Kidney epithelial cell (primary cell): ENCODE data around the gene PLA2G5. TPM values are rescaled to one million over a fixed set of nuclear protein-coding genes. Genes with fewer than 3 reads are reported as not detected.

Source experiments
- DNase-seq: peaks from one replicate; pipeline ENCODE4 v3.0.0-alpha.2; 2010; ENCODE audit warnings: low read depth
- H3K27me3 ChIP-seq: 2 replicates; pipeline ENCODE4 v1.6.0; 2011; ENCODE audit warnings: low read length; ENCODE audit not compliant: control insufficient read depth, insufficient read depth
- H3K36me3 ChIP-seq: 2 replicates; pipeline ENCODE4 v1.5.1; 2011; ENCODE audit warnings: low read length; ENCODE audit not compliant: control insufficient read depth, insufficient read depth
- H3K4me3 ChIP-seq: 2 replicates; pipeline ENCODE4 v1.5.1; 2011; ENCODE audit warnings: low read depth, mild to moderate bottlenecking, control low read depth, low read length
- total RNA-seq: library from RNA; depleted of rRNA; stranded (reverse); fragments of >200 nt; gene quantifications from 2 replicates; pipeline ENCODE4 v1.2.3, GENCODE V29; 2015
- TF ChIP-seq, protein P1 (sequence below): IDR thresholded peaks from 2 replicates; pipeline ENCODE4 v1.5.1; 2011; ENCODE audit warnings: mild to moderate bottlenecking, moderate library complexity, low read length, control low read depth, inconsistent platforms; ENCODE audit not compliant: insufficient read depth, poor library complexity, severe bottlenecking

The PLA2G5 gene
- total RNA-seq, 1 donor from 2014 or later = not detected

DNA sequence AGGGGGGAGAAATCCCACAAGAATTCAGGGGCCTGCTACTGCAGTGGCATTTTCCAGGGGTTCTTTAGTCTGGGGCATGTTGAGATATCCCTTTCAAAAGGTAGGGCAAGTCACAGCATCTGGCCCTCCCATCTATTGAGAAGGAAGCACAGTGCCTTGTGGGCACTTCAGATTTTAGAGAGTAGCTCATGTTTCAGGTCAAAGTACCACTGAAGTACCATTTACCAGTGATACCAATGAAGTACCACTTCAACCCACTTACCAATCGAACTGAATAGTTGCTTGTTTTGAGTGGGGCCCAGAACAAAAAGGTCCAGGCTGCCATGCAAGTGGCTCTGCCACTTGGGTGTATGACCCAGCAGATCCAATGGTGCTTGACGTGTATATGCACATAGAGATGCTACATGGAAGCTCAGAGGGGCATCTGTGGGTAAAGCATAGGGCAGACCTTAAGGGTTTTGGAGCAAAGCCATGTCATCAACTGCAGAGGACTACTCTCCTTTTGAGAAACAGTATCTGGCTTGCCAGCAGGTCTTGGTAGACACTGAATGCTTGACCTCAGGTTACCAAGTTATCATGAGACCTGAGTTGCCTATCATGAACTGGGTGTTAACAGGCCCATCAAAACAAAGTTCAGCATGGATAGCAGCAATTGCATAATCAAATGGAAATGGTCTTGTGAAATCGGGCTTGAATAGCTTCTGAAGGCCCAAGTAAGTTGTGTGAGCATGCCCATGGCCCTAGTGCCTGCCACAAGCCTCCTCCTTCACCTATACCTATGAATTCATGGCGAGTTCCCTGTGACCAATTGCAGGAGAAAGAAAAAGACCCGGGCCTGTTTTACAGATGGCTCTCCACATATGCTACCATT is 25.8 kb downstream of the PLA2G5 start:
- DNase-seq = no peak
- Histone ChIP-seq H3K36me3 (no peaks in the 10 kb centered on the region), H3K4me3 (no peak overlapping the region), H3K27me3 (peaks cover 7% of the 10 kb centered on the region)
- TF ChIP-seq, protein P1, sequence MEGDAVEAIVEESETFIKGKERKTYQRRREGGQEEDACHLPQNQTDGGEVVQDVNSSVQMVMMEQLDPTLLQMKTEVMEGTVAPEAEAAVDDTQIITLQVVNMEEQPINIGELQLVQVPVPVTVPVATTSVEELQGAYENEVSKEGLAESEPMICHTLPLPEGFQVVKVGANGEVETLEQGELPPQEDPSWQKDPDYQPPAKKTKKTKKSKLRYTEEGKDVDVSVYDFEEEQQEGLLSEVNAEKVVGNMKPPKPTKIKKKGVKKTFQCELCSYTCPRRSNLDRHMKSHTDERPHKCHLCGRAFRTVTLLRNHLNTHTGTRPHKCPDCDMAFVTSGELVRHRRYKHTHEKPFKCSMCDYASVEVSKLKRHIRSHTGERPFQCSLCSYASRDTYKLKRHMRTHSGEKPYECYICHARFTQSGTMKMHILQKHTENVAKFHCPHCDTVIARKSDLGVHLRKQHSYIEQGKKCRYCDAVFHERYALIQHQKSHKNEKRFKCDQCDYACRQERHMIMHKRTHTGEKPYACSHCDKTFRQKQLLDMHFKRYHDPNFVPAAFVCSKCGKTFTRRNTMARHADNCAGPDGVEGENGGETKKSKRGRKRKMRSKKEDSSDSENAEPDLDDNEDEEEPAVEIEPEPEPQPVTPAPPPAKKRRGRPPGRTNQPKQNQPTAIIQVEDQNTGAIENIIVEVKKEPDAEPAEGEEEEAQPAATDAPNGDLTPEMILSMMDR = no peak

DNA sequence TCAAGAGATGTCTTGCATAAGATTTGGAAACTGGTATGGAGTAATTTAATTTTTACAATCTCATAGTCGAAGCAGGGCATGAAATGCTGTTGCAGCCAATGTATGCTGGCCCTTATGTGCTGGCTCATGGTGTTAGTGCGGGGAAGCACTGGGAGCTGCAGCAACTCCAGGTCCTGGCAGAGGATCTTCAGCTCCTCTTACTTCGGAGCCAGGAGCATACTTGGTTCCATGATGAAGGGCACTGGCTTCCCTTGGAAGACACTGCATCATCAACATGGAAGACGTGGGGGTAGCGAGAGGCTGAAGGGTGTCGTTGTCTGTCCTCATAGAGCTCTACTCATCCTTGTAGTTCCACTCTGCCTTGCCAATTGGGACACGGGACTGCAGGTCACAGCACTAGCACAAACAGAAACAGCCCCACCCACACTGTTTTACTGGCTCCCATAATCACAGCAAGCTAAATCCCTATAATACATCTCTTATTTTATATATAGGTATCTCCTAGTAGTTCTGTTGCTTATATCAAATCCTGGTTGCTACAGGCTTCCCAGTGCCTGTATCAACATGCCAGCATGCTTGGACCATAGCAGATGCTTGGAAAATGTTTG is 26.9 kb downstream of the PLA2G5 start:
- H3K27me3 ChIP-seq = peaks cover 7% of the 10 kb centered on the region
- no peaks in the 10 kb centered on the region for H3K36me3 ChIP-seq
- TF ChIP-seq, protein P1 = no peak
- no peak overlapping the region for H3K4me3 ChIP-seq
- DNase-seq = no peak

DNA sequence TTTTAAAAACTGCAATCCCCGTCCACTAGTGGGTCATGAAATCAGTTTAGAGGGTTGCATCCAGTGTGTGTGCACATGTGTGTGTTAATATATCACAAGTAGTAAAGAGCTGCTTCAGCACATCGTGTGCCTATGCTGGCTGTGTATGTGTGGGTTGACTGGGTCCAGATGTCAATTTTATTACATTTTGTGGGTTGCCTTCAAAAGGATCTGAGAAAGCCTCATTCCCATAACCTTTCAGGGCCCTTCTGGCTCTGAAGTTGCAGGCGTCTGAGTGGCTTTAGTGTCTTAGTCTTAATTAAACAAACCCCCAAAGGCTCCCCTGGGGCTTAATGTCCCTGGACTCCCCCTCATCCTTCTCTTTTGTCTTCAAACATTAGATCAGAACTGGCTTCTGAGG is 29.5 kb downstream of the PLA2G5 start:
- Histone ChIP-seq H3K27me3 (peaks cover 7% of the 10 kb centered on the region), H3K36me3 (no peaks in the 10 kb centered on the region), H3K4me3 (no peak overlapping the region)
- TF ChIP-seq, protein P1 = no peak
- no peak for DNase-seq

GRCh38 chr1:20100632-20101355 is 30.8 kb downstream of the PLA2G5 start:
- TF ChIP-seq, protein P1 = peak; percentile 82
- DNase-seq = no peak
- H3K36me3 ChIP-seq = no peaks in the 10 kb centered on the region
- peaks cover 7% of the 10 kb centered on the region for H3K27me3 ChIP-seq
- no peak overlapping the region for H3K4me3 ChIP-seq

GRCh38 chr1:20102875-20103274 is 32.9 kb downstream of the PLA2G5 start:
- no peak overlapping the region for H3K4me3 ChIP-seq
- DNase-seq = peak; percentile 71
- H3K27me3 ChIP-seq = peaks cover 2% of the 10 kb centered on the region
- TF ChIP-seq, protein P1 = no peak
- no peaks in the 10 kb centered on the region for H3K36me3 ChIP-seq
